Measurements from ENCODE around the gene ALDH3A1. TPM values are rescaled to one million over a fixed set of nuclear protein-coding genes. Genes with fewer than 3 reads are reported as not detected.

Gene ALDH3A1
- total RNA-seq, 2 donors from 2014 or later = 0.42 to 0.44 TPM

GRCh38 chr17:19746517-19746916 lies 1.6 kb downstream of the ALDH3A1 start:
- no peak overlapping the region for H3K4me3 Mint-ChIP-seq
- H3K36me3 ChIP-seq (ENCODE audit: control insufficient read depth, insufficient read depth, low read length) = no peaks in the 10 kb centered on the region

GRCh38 chr17:19744922-19745757 lies 3.0 kb downstream of the ALDH3A1 start:
- WGBS, 2 experiments (ENCODE audit: insufficient coverage in 1 of 2, insufficient read length in 1 of 2) = 39 to 61% methylated on average over 22 to 50 of the region's 50 CpGs

More at GRCh38 chr17:19746517-19746916, 1.6 kb downstream of the ALDH3A1 start:
- Mint-ChIP-seq H3K4me1 (peaks cover 6% of the 10 kb centered on the region), H3K27me3 (ENCODE audit: insufficient read depth) (peaks cover 13% of the 10 kb centered on the region), H3K9me3 (no peaks in the 10 kb centered on the region), H3K36me3 (ENCODE audit: low read depth) (no peaks in the 10 kb centered on the region), H3K27ac (no peak overlapping the region)
- no peak overlapping the region for H3K9ac ChIP-seq (ENCODE audit: extremely low read depth, low read length, poor library complexity, severe bottlenecking)
- H3K27me3 ChIP-seq (ENCODE audit: control insufficient read depth, insufficient read depth, low read length, poor library complexity, severe bottlenecking) = peaks cover 7% of the 10 kb centered on the region
- H3K4me1 ChIP-seq (ENCODE audit: control insufficient read depth, insufficient read depth, low read length) = no peaks in the 10 kb centered on the region
- no peak overlapping the region for H3K4me3 ChIP-seq (ENCODE audit: low read length)
- H3K9me3 ChIP-seq (ENCODE audit: control insufficient read depth, low read length) = no peaks in the 10 kb centered on the region
- DNase-seq = no peak
- no peak overlapping the region for H3K27ac ChIP-seq (ENCODE audit: low read depth, low read length)
- TF ChIP-seq, protein P1, sequence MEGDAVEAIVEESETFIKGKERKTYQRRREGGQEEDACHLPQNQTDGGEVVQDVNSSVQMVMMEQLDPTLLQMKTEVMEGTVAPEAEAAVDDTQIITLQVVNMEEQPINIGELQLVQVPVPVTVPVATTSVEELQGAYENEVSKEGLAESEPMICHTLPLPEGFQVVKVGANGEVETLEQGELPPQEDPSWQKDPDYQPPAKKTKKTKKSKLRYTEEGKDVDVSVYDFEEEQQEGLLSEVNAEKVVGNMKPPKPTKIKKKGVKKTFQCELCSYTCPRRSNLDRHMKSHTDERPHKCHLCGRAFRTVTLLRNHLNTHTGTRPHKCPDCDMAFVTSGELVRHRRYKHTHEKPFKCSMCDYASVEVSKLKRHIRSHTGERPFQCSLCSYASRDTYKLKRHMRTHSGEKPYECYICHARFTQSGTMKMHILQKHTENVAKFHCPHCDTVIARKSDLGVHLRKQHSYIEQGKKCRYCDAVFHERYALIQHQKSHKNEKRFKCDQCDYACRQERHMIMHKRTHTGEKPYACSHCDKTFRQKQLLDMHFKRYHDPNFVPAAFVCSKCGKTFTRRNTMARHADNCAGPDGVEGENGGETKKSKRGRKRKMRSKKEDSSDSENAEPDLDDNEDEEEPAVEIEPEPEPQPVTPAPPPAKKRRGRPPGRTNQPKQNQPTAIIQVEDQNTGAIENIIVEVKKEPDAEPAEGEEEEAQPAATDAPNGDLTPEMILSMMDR (conservative IDR thresholded peaks at IDR 0.05) = no peak
- 88 to 93% methylated on average over 14 to 20 of the region's 20 CpGs for WGBS, 2 experiments (ENCODE audit: insufficient coverage in 1 of 2, insufficient read length in 1 of 2)

DNA sequence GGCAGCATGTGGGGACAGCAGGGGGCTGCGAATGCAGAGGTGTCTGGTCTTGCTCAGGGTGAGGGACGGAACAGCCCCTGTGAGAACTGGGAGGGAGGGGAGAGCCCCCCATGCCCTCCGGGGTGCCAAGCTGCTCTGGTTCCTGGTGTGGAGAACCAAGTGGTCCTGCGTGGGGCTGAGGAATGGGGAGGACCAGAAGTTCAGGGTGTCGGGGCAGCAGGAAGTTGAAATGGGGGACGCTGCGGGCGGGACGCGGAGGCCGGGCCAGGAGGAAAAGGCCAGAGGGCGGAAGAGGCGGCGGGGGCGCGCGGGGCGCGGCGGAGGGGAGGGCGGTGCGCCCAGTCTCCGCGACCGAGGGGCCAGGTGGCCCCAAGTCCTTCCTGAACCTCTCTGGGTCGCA lies 3.6 kb downstream of the ALDH3A1 start:
- no peak for DNase-seq
- Mint-ChIP-seq H3K4me1 (peaks cover 6% of the 10 kb centered on the region), H3K4me3 (peak overlapping the region; percentile 57), H3K27me3 (ENCODE audit: insufficient read depth) (peaks cover 9% of the 10 kb centered on the region), H3K9me3 (no peaks in the 10 kb centered on the region), H3K36me3 (ENCODE audit: low read depth) (no peaks in the 10 kb centered on the region), H3K27ac (peak overlapping the region; percentile 66)
- H3K27ac ChIP-seq (ENCODE audit: low read depth, low read length) = no peak overlapping the region
- TF ChIP-seq, protein P1 (conservative IDR thresholded peaks at IDR 0.05) = no peak
- no peaks in the 10 kb centered on the region for H3K36me3 ChIP-seq (ENCODE audit: control insufficient read depth, insufficient read depth, low read length)
- H3K9ac ChIP-seq (ENCODE audit: extremely low read depth, low read length, poor library complexity, severe bottlenecking) = no peak overlapping the region
- peaks cover 7% of the 10 kb centered on the region for H3K27me3 ChIP-seq (ENCODE audit: control insufficient read depth, insufficient read depth, low read length, poor library complexity, severe bottlenecking)
- no peaks in the 10 kb centered on the region for H3K9me3 ChIP-seq (ENCODE audit: control insufficient read depth, low read length)
- H3K4me3 ChIP-seq (ENCODE audit: low read length) = no peak overlapping the region
- H3K4me1 ChIP-seq (ENCODE audit: control insufficient read depth, insufficient read depth, low read length) = no peaks in the 10 kb centered on the region
- WGBS, 2 experiments (ENCODE audit: insufficient coverage in 1 of 2, insufficient read length in 1 of 2) = 31 to 38% methylated on average over 12 to 25 of the region's 26 CpGs

More at GRCh38 chr17:19744922-19745757, 3.0 kb downstream of the ALDH3A1 start:
- TF ChIP-seq, protein P1 (conservative IDR thresholded peaks at IDR 0.05) = peak; percentile 95
- Mint-ChIP-seq H3K27me3 (ENCODE audit: insufficient read depth) (peaks cover 10% of the 10 kb centered on the region), H3K4me1 (peaks cover 6% of the 10 kb centered on the region), H3K9me3 (no peaks in the 10 kb centered on the region), H3K4me3 (peak overlapping the region; percentile 57), H3K27ac (no peak overlapping the region), H3K36me3 (ENCODE audit: low read depth) (no peaks in the 10 kb centered on the region)
- DNase-seq = peak; percentile 100
- Histone ChIP-seq H3K4me1 (ENCODE audit: control insufficient read depth, insufficient read depth, low read length) (no peaks in the 10 kb centered on the region), H3K27ac (ENCODE audit: low read depth, low read length) (no peak overlapping the region), H3K9ac (ENCODE audit: extremely low read depth, low read length, poor library complexity, severe bottlenecking) (no peak overlapping the region), H3K4me3 (ENCODE audit: low read length) (no peak overlapping the region), H3K27me3 (ENCODE audit: control insufficient read depth, insufficient read depth, low read length, poor library complexity, severe bottlenecking) (peaks cover 7% of the 10 kb centered on the region), H3K9me3 (ENCODE audit: control insufficient read depth, low read length) (no peaks in the 10 kb centered on the region), H3K36me3 (ENCODE audit: control insufficient read depth, insufficient read depth, low read length) (no peaks in the 10 kb centered on the region)
